Heart right ventricle (tissue), 16 donors: ENCODE data around the gene TBXAS1. TPM values are rescaled to one million over a fixed set of nuclear protein-coding genes. Genes with fewer than 3 reads are reported as not detected.

Experiments
- ATAC-seq, 8 donors: fragments of 200-7000 bp; cut with Tn5 transposase; one replicate each; pipeline ENCODE4 v1.9.1; 2020; ENCODE audit warnings: mild to moderate bottlenecking in 8 of 8, moderate library complexity in 8 of 8, moderate number of reproducible peaks in 1 of 8
- DNase-seq, 2 donors: peaks; one replicate each; pipeline ENCODE4 v3.0.0-alpha.2; 2020
- H3K27ac ChIP-seq, 10 donors: fragments of 200-600 bp; sonication (generic) in 2 of 10; one replicate each; pipeline versions ENCODE4 v1.5.0 to v1.8.0; 2020 to 2022; ENCODE audit warnings: mild to moderate bottlenecking in 3 of 10
- H3K27me3 ChIP-seq, 7 donors: fragments of 200-600 bp; one replicate each; pipeline ENCODE4 v1.8.0; 2021 to 2022; ENCODE audit warnings: mild to moderate bottlenecking in 2 of 7
- H3K36me3 ChIP-seq, 9 donors: fragments of 200-600 bp; sonication (generic) in 1 of 9; one replicate each; pipeline versions ENCODE4 v1.5.0 to v1.8.0; 2020 to 2022; ENCODE audit warnings: mild to moderate bottlenecking in 2 of 9
- H3K4me1 ChIP-seq, 9 donors: fragments of 200-600 bp; sonication (generic) in 1 of 9; one replicate each; pipeline versions ENCODE4 v1.5.0 to v1.8.0; 2020 to 2022; ENCODE audit warnings: mild to moderate bottlenecking in 4 of 9
- H3K4me3 ChIP-seq, 10 donors: fragments of 200-600 bp; sonication (generic) in 2 of 10; one replicate each; pipeline versions ENCODE4 v1.5.0 to v1.8.0; 2020 to 2022; ENCODE audit warnings: mild to moderate bottlenecking in 7 of 10, moderate library complexity in 2 of 10
- H3K9me3 ChIP-seq, 11 donors: fragments of 200-600 bp in 10 of 11; sonication (generic) in 2 of 11; one replicate each; pipeline versions ENCODE4 v1.5.0 to v1.8.0; 2013 to 2022; ENCODE audit warnings: mild to moderate bottlenecking in 2 of 11, control low read depth in 1 of 11, moderate library complexity in 1 of 11
- WGBS, 2 donors: extraction: QIAGEN DNeasy Blood & Tissue Kit; methylation state at CpG; one replicate each; pipeline ENCODE4 v1.1.7; 2013; ENCODE audit warnings: inconsistent platforms in 1 of 2; 5-methylcytosine and 5-hydroxymethylcytosine counted together
- intact Hi-C, 10 donors: fragments of 100-400 bp; cut with DNase I; formaldehyde crosslinking; loops; one replicate each; pipeline versions ENCODE4 v1.11.1 to v1.14.2; 2022
- polyA plus RNA-seq, 2 donors: library from polyadenylated mRNA; stranded (reverse); fragments of 200-250 nt; gene quantifications; one replicate each; pipeline ENCODE4 v1.2.3, GENCODE V29; 2013
- total RNA-seq, 10 donors: library from RNA; stranded (reverse); fragmentation: NEBNext Ultra II Directional in 3 of 10; extraction: Animal tissue kit (Norgen Biotek cat#: 25700) in 3 of 10; gene quantifications; one replicate each; pipeline versions ENCODE4 v1.2.1 to v1.2.4, GENCODE V29; 2021 to 2023
- TF ChIP-seq, protein P1 (sequence below), 9 donors: fragments of 200-600 bp; sonication (generic) in 2 of 9; IDR thresholded peaks; one replicate each; pipeline versions ENCODE4 v1.5.0 to v1.8.0; 2021 to 2022; ENCODE audit warnings: antibody characterized with exemption in 9 of 9, mild to moderate bottlenecking in 5 of 9, moderate library complexity in 1 of 9
- donor health status: Arrhythmogenic right ventricular cardiomyopathy.
- donor health status: ischemic (EF 13 %, LVEDD 7.1; RV severe dilation, severe dysfunction).
- donor health status: healthy with polysubstance abuse.
- donor health status: DM: no; HTN: yes; CAD: no.
- donor health status: DM: no; HTN: no; CAD: no.
- donor health status: ischemic (EF 25% LVEDD 6.9; RV normal size, moderate dysfunction).
- donor health status: ischemic (EF 25% LVEDD 5.7; RV mildly dilated, moderate dysfunction).
- donor health status: healthy.
- donor health status: DM: yes; HTN: yes; CAD: no.
- donor health status: Ischemic cardiomyopathy.
- donor health status: ischemic (EF 35%, LVEDD 5.7; RV mildly dilated, moderate dysfunction).
- donor health status: nonischemic (EF 11% LVEDD 7.7; RV severe dilation, severe dysfunction).
- donor health status: DM: yes; HTN: yes; CAD: no.
- donor health status: PGD.
- donor health status: ischemic (EF 29% LVEDD 5.4; RV normal size, mild dysfunction).
- donor health status: nonischemic (EF 23%, LVEDD 6.1; RV moderate dilation, normal function).

Gene TBXAS1
- total and polyA plus RNA-seq, 12 donors = 1.7 to 17.7 (median 3.7) TPM

DNA sequence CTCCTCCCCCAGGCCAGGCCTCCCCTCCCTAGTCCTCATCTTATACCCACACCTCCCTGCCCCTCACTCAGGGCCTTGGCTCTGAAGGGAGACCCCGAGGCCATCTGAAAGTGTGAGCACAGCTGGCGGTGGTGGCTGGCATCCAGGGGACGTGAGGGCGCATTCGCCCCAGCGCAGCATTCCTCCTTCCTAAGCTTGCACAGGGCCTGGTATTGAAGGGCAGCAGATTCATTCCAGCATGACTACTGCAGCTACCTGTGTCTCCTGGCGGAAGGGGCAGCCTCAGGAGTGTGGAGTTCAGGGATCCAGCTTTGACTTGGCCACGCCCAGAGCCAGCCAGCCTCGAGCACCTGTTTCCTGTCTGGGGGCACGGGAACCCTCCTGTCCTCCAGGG lies 161.1 kb downstream of the TBXAS1 start:
- intact Hi-C loops = loop anchor here in 3 of 10 donors (10.0 kb wide), 3 partner anchors 175 to 215 kb away; partner anchors contain the start of gene HIPK2 (in 1 of the 3)

DNA sequence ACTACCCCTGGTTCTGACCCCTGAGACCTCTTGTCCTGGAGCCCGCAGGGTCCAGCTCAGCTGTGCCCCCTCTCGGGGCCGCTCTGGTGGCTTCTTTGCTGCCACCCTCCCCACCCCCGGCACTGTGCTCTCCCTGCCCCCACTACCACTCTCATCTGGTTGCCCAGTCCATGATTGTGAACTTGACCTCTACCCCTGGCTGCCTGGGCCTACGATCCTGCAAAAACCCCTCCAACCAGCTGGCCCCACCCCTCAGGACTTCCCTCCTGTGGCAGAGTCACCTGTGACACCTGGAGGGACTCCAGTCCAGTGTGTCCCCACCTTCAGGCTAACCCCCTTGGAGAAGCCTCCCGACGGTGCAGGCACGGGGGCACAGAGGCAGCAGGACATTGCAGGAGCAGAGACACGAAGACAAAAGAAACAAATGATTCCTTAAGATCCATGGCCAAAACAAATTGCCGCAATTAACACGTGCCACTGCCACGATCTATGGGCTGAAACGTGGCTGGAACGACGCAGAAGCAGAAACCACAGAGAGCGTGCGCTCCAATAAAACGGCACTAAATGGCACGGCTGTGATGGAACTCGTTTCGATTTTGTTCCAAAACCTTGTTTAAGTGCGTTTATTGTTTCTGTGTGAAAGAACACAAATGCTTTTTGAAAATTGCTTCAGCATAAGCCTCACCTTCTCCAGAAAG lies 161.7 kb downstream of the TBXAS1 start:
- DNase-seq = no peak
- intact Hi-C loops = loop anchor here in 3 of 10 donors (10.0 kb wide), 3 partner anchors 176 to 216 kb away; partner anchors contain the start of gene HIPK2 (in 1 of the 3)
- H3K27me3 ChIP-seq = no peaks in the 10 kb centered on the region
- WGBS, 2 donors = 97 to 98% methylated on average over 22 of the region's 22 CpGs
- ATAC-seq = no peak
- no peaks in the 10 kb centered on the region for H3K9me3 ChIP-seq
- H3K4me3 ChIP-seq = no peak overlapping the region
- TF ChIP-seq, protein P1, sequence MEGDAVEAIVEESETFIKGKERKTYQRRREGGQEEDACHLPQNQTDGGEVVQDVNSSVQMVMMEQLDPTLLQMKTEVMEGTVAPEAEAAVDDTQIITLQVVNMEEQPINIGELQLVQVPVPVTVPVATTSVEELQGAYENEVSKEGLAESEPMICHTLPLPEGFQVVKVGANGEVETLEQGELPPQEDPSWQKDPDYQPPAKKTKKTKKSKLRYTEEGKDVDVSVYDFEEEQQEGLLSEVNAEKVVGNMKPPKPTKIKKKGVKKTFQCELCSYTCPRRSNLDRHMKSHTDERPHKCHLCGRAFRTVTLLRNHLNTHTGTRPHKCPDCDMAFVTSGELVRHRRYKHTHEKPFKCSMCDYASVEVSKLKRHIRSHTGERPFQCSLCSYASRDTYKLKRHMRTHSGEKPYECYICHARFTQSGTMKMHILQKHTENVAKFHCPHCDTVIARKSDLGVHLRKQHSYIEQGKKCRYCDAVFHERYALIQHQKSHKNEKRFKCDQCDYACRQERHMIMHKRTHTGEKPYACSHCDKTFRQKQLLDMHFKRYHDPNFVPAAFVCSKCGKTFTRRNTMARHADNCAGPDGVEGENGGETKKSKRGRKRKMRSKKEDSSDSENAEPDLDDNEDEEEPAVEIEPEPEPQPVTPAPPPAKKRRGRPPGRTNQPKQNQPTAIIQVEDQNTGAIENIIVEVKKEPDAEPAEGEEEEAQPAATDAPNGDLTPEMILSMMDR (IDR thresholded peaks at IDR 0.05) = no peak
- H3K36me3 ChIP-seq = no peaks in the 10 kb centered on the region
- no peak overlapping the region for H3K27ac ChIP-seq
- H3K4me1 ChIP-seq = peaks cover 0 to 9% (median 0%) of the 10 kb centered on the region in 9 donors

More for the DNA sequence above, 161.1 kb downstream of the TBXAS1 start:
- no peaks in the 10 kb centered on the region for H3K36me3 ChIP-seq
- no peaks in the 10 kb centered on the region for H3K9me3 ChIP-seq
- DNase-seq (no peak), ATAC-seq (no peak)
- no peak overlapping the region for H3K27ac ChIP-seq
- no peak overlapping the region for H3K4me3 ChIP-seq
- 87 to 95% methylated on average over 10 of the region's 10 CpGs for WGBS, 2 donors
- no peaks in the 10 kb centered on the region for H3K27me3 ChIP-seq
- TF ChIP-seq, protein P1 (IDR thresholded peaks at IDR 0.05) = no peak
- peaks cover 0 to 6% (median 0%) of the 10 kb centered on the region in 9 donors for H3K4me1 ChIP-seq

DNA sequence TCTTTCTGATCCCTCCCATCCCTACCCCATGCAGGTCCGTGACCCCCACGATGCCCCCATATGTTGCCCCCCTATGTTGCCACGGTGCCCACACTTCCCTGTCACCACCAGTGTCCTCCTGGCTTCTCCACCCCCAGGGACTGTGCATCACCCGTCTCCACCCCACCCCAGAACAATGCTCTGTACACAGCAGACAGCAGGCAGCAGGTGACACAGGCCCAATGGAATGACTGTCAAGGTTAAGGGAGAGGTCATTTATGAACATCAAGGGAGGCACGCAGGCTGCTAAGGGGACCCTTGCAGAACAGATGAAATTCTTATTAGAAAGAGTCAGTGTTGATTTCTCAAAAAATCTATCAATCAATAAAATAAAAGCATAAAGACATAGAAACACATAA lies 162.2 kb downstream of the TBXAS1 start:
- Histone ChIP-seq H3K27ac (no peak overlapping the region), H3K4me3 (no peak overlapping the region), H3K4me1 (peaks cover 0 to 9% (median 0%) of the 10 kb centered on the region in 9 donors), H3K9me3 (no peaks in the 10 kb centered on the region), H3K36me3 (no peaks in the 10 kb centered on the region), H3K27me3 (no peaks in the 10 kb centered on the region)
- 89 to 92% methylated on average over 5 of the region's 5 CpGs for WGBS, 2 donors
- DNase-seq = no peak
- intact Hi-C loops = loop anchor here in 3 of 10 donors (10.0 kb wide), 3 partner anchors 176 to 216 kb away; partner anchors contain the start of gene HIPK2 (in 1 of the 3)
- TF ChIP-seq, protein P1 (IDR thresholded peaks at IDR 0.05) = no peak
- ATAC-seq = no peak

DNA sequence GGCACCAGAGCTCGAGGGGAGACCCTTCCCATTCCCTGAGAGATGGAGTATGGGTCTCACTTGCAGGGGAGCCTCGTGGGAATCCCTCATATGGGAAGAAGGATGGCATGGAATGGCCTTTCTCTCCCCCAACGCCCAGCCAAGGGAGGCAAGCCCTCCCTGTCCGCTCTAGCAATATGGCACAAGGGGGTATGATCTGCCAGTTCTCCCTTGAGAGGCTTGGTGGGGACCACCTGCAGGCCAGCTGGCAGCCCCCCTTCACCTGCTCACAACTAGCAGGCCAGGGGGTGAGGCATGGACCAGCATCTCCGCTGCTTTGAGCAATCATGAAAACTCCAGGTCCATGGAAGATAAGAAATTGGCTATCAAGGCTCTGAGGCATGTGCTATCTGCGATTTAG lies 162.8 kb downstream of the TBXAS1 start:
- ATAC-seq (no peak), DNase-seq (no peak)
- H3K27ac ChIP-seq = no peak overlapping the region
- intact Hi-C loops = loop anchor here in 3 of 10 donors (10.0 kb wide), 3 partner anchors 177 to 217 kb away; partner anchors contain the start of gene HIPK2 (in 1 of the 3)
- H3K9me3 ChIP-seq = no peaks in the 10 kb centered on the region
- WGBS, 2 donors = 86 to 89% methylated on average over 6 of the region's 6 CpGs
- no peak overlapping the region for H3K4me3 ChIP-seq
- no peaks in the 10 kb centered on the region for H3K27me3 ChIP-seq
- TF ChIP-seq, protein P1 (IDR thresholded peaks at IDR 0.05) = no peak
- no peaks in the 10 kb centered on the region for H3K36me3 ChIP-seq
- H3K4me1 ChIP-seq = peaks cover 0 to 9% (median 0%) of the 10 kb centered on the region in 9 donors
